Parathyroid adenoma (tissue), 2 donors: ENCODE results near the gene RBBP8NL.

ENCODE experiments used
- H2AFZ ChIP-seq: fragments of 300-600 bp; sonication (generic); one replicate; pipeline ENCODE4 v1.7.0; 2017; ENCODE audit warnings: antibody characterized with exemption, mild to moderate bottlenecking
- H3K27ac ChIP-seq: fragments of 300-600 bp; sonication (generic); one replicate; pipeline ENCODE4 v1.7.0; 2017
- H3K27me3 ChIP-seq: fragments of 300-600 bp; sonication (generic); one replicate; pipeline ENCODE4 v1.7.0; 2017; ENCODE audit warnings: low read length; ENCODE audit not compliant: control insufficient read depth, insufficient read depth
- H3K36me3 ChIP-seq: fragments of 300-600 bp; sonication (generic); one replicate; pipeline ENCODE4 v1.7.0; 2017; ENCODE audit warnings: low read length; ENCODE audit not compliant: control insufficient read depth, insufficient read depth
- H3K4me1 ChIP-seq: fragments of 300-600 bp; sonication (generic); one replicate; pipeline ENCODE4 v1.7.0; 2017; ENCODE audit warnings: control low read depth
- H3K4me2 ChIP-seq: fragments of 300-600 bp; sonication (generic); one replicate; pipeline ENCODE4 v1.7.0; 2017; ENCODE audit warnings: low read length
- H3K4me3 ChIP-seq: fragments of 300-600 bp; sonication (generic); one replicate; pipeline ENCODE4 v1.7.0; 2017; ENCODE audit warnings: low read depth, low read length
- H3K79me2 ChIP-seq: fragments of 300-600 bp; sonication (generic); one replicate; pipeline ENCODE4 v1.7.0; 2017; ENCODE audit warnings: control low read depth
- H3K9ac ChIP-seq: fragments of 300-600 bp; sonication (generic); one replicate; pipeline ENCODE4 v1.7.0; 2017; ENCODE audit warnings: mild to moderate bottlenecking
- H3K9me3 ChIP-seq: fragments of 300-600 bp; sonication (generic); one replicate; pipeline ENCODE4 v1.7.0; 2017; ENCODE audit warnings: low read length; ENCODE audit not compliant: control insufficient read depth
- TF ChIP-seq, protein P1 (sequence below): fragments of 300-600 bp; sonication (generic); IDR thresholded peaks from one replicate; pipeline ENCODE4 v1.7.0; 2017; ENCODE audit warnings: antibody characterized with exemption, mild to moderate bottlenecking
- donor health status: primary hyperparathyroidism.

The RBBP8NL gene

DNA sequence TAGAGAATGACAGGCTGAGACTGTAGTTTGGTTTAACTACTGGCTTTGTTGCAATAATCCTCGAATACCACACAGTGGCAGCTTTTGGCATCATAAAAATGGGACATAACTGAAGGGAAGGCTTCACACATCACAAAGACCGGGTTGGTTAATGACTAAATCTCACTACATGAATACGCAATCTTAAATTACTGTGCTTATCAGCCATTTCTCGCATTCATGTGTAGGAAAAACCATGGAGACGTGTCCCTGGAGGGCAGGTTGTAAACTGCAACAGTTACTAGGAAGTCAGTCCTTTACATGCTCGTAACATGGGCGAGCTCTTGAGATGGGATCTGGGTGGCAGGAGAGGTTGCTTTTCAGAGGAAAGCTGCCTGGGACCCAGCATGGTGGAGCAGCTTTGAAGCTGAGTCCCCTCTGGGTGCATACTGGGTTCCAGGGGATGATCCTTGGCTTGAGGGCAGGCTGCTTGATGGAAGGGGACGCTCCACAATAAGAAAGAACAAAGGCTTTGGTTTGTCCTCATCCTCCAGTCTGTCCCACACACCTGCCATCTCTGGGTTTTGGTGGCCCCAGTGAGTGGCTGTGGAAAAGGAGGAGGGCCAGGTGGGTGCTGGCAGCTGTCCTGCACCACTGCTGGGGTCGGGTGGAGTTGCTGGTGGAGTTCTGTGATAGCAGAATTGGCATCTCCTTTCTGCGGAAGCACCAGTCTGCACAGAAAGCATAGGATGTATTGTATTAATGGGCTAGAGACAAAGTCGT is 38.3 kb downstream of the RBBP8NL start:
- Histone ChIP-seq H3K4me3 (no peak overlapping the region), H2AFZ (no peak overlapping the region), H3K36me3 (no peaks in the 10 kb centered on the region), H3K79me2 (peaks cover 14% of the 10 kb centered on the region), H3K4me1 (peaks cover 13% of the 10 kb centered on the region), H3K27ac (no peak overlapping the region), H3K9ac (no peak overlapping the region), H3K4me2 (no peak overlapping the region), H3K27me3 (no peaks in the 10 kb centered on the region), H3K9me3 (no peaks in the 10 kb centered on the region)
- TF ChIP-seq, protein P1, sequence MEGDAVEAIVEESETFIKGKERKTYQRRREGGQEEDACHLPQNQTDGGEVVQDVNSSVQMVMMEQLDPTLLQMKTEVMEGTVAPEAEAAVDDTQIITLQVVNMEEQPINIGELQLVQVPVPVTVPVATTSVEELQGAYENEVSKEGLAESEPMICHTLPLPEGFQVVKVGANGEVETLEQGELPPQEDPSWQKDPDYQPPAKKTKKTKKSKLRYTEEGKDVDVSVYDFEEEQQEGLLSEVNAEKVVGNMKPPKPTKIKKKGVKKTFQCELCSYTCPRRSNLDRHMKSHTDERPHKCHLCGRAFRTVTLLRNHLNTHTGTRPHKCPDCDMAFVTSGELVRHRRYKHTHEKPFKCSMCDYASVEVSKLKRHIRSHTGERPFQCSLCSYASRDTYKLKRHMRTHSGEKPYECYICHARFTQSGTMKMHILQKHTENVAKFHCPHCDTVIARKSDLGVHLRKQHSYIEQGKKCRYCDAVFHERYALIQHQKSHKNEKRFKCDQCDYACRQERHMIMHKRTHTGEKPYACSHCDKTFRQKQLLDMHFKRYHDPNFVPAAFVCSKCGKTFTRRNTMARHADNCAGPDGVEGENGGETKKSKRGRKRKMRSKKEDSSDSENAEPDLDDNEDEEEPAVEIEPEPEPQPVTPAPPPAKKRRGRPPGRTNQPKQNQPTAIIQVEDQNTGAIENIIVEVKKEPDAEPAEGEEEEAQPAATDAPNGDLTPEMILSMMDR: no peak

DNA sequence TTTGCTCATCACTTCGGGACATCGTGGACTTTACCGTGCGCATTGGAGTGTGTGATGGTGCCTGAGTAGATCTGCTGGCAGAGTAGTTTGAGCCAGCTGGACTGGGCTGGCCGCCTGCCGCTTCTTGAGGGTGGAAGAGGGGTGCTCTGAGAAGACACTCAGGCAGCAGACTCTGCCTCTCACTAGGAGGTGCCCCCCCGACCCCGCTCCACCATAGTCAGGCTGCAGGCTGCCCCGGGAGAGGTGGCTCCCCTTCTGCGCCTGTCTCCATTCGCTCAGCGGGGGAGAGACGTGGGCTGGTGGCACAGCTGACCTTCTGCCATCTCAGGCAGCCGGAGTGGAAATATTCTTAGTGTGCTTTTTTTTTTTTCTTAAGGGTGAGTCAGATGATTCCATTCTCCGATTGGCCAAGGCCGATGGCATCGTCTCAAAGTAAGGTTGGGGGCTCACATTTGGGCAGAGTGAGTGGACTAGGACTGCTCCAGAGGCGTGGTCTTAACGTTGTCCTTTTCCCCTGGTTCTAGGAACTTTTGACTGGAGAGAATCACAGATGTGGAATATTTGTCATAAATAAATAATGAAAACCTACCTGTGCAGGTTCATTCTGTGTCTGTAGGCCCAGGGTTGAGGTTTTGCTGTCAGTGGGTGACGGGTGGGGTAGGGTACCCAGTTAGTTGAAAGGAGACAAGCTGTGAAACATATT is 39.3 kb downstream of the RBBP8NL start:
- H3K9me3 ChIP-seq: no peaks in the 10 kb centered on the region
- peak overlapping the region; percentile 85 for H3K4me3 ChIP-seq
- TF ChIP-seq, protein P1: no peak
- H3K27me3 ChIP-seq: no peaks in the 10 kb centered on the region
- H3K9ac ChIP-seq: no peak overlapping the region
- H3K36me3 ChIP-seq: no peaks in the 10 kb centered on the region
- H3K79me2 ChIP-seq: peaks cover 14% of the 10 kb centered on the region
- H3K4me1 ChIP-seq: peaks cover 13% of the 10 kb centered on the region
- H3K4me2 ChIP-seq: peak overlapping the region; percentile 79
- no peak overlapping the region for H3K27ac ChIP-seq
- H2AFZ ChIP-seq: no peak overlapping the region

DNA sequence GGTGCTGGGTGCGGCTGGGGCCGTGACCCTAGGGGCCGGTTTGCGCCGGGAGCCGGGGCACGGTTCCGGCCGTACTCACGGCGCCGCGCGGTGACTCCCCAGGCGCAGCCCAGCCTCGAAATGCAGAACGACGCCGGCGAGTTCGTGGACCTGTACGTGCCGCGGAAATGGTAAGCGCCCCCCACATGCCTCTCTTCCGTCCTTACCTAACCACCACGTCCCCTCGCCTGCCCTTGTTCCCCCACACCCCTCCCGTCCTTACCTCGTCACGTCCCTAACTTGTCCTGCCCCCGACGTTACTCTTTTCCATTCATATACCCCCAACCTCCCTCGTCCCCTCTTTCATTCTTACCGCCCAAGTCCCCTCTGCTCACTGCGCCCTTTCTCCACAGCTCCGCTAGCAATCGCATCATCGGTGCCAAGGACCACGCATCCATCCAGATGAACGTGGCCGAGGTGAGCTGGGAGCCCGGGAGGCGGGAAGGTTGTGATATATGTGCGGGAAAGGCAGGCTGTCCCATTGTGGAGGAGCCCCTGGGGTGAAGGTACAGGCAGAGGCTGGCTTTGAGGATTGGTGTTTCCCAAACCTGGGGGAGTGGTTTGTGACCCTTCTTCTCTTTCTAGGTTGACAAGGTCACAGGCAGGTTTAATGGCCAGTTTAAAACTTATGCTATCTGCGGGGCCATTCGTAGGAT is 40.0 kb downstream of the RBBP8NL start:
- H3K4me2 ChIP-seq: peak overlapping the region; percentile 79
- peaks cover 14% of the 10 kb centered on the region for H3K79me2 ChIP-seq
- H3K9ac ChIP-seq: no peak overlapping the region
- H3K4me3 ChIP-seq: peak overlapping the region; percentile 85
- no peaks in the 10 kb centered on the region for H3K36me3 ChIP-seq
- TF ChIP-seq, protein P1: no peak
- peak overlapping the region; percentile 63 for H2AFZ ChIP-seq
- H3K4me1 ChIP-seq: peaks cover 13% of the 10 kb centered on the region
- peak overlapping the region; percentile 76 for H3K27ac ChIP-seq
- no peaks in the 10 kb centered on the region for H3K9me3 ChIP-seq
- H3K27me3 ChIP-seq: no peaks in the 10 kb centered on the region

DNA sequence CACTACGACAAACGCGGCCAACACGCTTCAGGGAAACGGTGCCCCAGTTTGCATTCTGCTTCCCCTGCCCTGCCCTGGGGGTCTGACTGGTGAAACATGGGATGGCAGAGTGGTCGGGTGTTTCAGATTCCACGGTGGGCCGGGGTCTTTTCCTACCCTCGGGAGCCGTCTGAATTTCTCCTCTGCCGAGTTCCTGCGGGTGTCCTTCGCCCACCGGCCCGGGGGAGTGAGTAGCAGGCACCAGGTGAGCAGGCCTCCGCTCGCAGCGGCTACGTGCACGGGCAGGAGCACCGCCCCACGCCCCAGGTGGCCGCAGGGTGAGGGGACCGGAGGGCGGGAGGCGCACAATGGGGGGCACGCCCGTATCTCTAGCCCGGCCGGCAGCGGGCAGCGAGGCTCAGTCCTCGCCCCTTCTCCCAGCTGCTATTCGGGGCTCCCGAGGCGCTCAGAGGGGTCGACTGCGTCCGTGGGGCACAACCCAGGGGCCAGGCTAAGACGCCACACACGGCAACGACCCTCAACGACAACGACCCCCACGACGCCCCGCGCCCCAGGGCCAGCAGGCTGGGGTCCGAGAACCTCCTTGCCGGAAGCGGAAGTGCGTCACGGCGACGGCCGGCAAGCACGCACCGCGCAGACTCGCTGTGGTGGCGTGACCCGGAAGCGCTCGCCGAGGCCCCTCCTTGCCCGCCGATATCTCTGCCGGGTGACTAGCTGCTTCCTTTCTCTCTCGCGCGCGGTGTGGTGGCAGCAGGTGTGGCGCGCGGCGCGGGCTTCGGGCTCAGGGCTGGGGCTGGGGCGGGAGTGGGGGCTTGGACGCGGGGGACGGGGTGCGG is 40.7 kb downstream of the RBBP8NL start, which contains the start of gene RPS21:
Gene RPS21, plus strand, starts transcription at position 721 of the 836 bp plus-strand sequence. CDS start 236 bp downstream, outside the sequence.
- H3K4me2 ChIP-seq: peak within 1 kb of the TSS; percentile 79
- H3K36me3 ChIP-seq: no peaks in the 10 kb centered on the region
- TF ChIP-seq, protein P1: no peak
- peak within 1 kb of the TSS; percentile 76 for H3K27ac ChIP-seq
- H3K9ac ChIP-seq: peak within 1 kb of the TSS; percentile 15
- peaks cover 10% of the 10 kb centered on the region for H3K4me1 ChIP-seq
- no peaks in the 10 kb centered on the region for H3K27me3 ChIP-seq
- peak within 1 kb of the TSS; percentile 85 for H3K4me3 ChIP-seq
- H3K9me3 ChIP-seq: no peaks in the 10 kb centered on the region
- H3K79me2 ChIP-seq: peaks cover 14% of the 10 kb centered on the region
- H2AFZ ChIP-seq: peak within 1 kb of the TSS; percentile 63
